ENCODE data around the gene MRPS15.

The MRPS15 gene

DNA sequence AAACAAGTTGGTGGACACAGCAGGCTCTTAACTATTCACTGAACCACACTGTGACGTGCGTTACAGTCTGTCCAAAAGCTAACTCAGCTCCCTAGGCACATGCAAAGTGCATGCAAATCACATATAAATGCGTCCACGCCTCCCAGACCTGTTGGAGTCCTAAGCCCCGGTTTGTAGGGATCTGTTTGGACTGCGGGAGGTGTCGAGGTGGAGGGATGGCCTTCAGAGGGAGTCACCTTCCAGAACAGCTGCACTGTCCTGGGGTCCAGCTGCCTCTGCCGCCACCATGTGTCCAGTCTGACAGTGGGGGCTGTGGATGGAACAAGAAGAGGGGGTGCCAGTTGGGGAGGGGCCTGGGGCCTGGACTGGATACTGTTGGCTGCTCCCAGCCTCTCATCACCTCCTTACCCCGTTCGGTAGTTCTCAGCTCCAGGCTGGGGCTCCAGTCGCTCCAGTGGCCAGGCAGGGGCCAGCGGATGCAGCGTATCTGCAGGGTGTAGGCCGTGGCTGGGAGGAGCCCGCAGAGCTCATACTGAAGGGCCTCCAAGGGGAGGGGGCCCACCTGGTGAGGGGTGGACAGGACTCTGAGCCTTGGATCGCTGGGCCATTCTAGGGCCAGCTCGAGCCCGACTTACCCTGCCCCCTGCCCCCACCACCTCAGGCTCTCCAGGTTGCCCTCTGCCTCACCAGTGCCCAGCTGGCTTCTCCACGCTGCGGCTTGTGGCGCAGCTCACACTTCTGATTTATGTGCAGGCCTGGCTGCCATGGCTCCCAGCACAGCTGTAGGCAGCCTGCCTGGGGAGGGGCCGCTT is 7.9 kb upstream of the MRPS15 start:
- no peaks in the 10 kb centered on the region for H3K9me3 ChIP-seq
- H3K27me3 ChIP-seq: no peaks in the 10 kb centered on the region
- DNase-seq: no peak
- no peak overlapping the region for H3K4me3 ChIP-seq (ENCODE audit: low read depth, low read length)
- no peaks in the 10 kb centered on the region for H3K4me1 ChIP-seq
- H3K36me3 ChIP-seq: no peaks in the 10 kb centered on the region
- TF ChIP-seq, protein P1, sequence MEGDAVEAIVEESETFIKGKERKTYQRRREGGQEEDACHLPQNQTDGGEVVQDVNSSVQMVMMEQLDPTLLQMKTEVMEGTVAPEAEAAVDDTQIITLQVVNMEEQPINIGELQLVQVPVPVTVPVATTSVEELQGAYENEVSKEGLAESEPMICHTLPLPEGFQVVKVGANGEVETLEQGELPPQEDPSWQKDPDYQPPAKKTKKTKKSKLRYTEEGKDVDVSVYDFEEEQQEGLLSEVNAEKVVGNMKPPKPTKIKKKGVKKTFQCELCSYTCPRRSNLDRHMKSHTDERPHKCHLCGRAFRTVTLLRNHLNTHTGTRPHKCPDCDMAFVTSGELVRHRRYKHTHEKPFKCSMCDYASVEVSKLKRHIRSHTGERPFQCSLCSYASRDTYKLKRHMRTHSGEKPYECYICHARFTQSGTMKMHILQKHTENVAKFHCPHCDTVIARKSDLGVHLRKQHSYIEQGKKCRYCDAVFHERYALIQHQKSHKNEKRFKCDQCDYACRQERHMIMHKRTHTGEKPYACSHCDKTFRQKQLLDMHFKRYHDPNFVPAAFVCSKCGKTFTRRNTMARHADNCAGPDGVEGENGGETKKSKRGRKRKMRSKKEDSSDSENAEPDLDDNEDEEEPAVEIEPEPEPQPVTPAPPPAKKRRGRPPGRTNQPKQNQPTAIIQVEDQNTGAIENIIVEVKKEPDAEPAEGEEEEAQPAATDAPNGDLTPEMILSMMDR (IDR thresholded peaks at IDR 0.05; ENCODE audit: low read depth, low read length): no peak

DNA sequence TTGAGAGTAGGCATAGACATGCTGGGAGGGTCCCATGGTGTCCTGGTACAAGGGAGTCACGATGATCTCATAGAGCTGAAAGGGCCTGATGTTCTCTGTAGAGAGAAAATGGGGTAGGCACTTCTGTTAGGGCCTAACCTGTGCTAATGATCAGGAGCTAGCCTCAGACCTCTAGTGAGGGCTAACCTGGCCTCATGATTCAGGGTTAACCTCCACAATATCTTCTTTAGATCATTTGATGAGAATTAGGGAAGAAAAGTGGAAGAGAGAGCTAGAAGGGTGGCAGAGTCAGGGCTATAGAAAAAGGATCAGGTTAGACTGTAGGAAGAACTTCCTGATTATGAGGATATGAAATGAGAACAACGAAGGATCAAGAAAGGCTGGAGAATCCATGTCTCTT is 5.0 kb upstream of the MRPS15 start:
- Histone ChIP-seq H3K4me3 (ENCODE audit: low read depth, low read length) (no peak overlapping the region), H3K9me3 (no peaks in the 10 kb centered on the region), H3K36me3 (no peaks in the 10 kb centered on the region), H3K27me3 (no peaks in the 10 kb centered on the region), H3K4me1 (no peaks in the 10 kb centered on the region)
- TF ChIP-seq, protein P1 (IDR thresholded peaks at IDR 0.05; ENCODE audit: low read depth, low read length): no peak
- DNase-seq: no peak

DNA sequence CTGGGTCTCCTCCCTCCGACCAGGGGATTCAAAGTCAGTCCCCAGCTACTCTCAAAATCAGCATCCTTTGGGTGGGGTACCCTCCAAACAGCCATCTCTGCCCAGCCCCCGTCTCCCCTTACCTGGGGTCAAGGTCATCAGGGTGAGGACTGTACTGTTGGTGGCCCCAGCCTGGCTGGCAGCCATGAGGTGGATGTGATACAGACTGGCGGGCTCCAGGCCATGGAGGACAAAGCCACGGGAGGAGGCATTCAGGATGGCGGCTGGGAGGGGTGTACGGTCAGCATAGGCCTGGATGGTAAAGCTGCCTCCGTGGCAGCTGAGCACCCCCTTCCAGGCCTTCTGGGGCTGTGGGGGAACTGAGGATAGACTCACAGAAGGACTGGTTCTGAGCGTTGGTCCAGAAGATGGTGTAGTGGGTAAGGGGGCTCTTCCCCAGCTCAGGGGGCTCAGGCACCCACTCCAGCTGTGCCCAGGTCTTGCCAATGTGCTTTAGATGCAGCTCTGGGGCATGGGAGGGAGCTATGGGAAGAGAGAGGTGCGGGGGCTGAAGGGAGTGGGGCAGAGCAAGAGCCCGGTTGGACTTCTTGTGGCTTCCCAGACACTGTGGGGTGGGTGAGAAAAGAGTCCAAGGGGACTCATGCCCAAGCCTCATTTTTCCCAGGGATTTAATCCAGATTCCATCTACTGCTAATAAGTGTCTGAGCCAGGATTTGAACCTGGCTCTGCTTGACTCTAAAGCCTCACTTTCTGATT is 3.7 kb upstream of the MRPS15 start:
- Histone ChIP-seq H3K4me3 (ENCODE audit: low read depth, low read length) (no peak overlapping the region), H3K9me3 (no peaks in the 10 kb centered on the region), H3K36me3 (no peaks in the 10 kb centered on the region; the same call in 1 of the 2 replicates), H3K4me1 (no peaks in the 10 kb centered on the region), H3K27me3 (no peaks in the 10 kb centered on the region)
- TF ChIP-seq, protein P1 (IDR thresholded peaks at IDR 0.05; ENCODE audit: low read depth, low read length): no peak
- no peak for DNase-seq

DNA sequence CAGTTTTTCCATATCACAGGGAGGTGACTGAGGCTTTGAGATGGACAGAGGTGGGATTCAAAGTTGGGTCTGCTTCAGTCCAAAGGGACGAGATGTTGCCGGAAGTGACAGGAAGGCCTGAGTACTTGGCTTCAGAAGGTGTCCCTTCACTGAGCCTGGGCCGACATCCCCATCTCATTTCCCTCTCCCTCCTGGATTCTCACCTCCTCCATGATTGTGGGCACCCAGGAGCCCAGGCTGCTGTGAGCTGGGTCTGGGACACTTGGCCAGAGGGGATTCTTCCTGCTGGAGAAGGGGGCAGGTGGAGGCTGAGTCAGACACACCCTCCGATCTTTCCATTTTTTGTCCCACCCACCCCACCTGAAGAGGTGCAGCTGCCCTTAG is 2.8 kb upstream of the MRPS15 start:
- Histone ChIP-seq H3K36me3 (no peaks in the 10 kb centered on the region; the same call in 1 of the 2 replicates), H3K9me3 (no peaks in the 10 kb centered on the region), H3K4me1 (no peaks in the 10 kb centered on the region), H3K27me3 (no peaks in the 10 kb centered on the region), H3K4me3 (ENCODE audit: low read depth, low read length) (no peak overlapping the region)
- TF ChIP-seq, protein P1 (IDR thresholded peaks at IDR 0.05; ENCODE audit: low read depth, low read length): no peak
- DNase-seq: no peak

DNA sequence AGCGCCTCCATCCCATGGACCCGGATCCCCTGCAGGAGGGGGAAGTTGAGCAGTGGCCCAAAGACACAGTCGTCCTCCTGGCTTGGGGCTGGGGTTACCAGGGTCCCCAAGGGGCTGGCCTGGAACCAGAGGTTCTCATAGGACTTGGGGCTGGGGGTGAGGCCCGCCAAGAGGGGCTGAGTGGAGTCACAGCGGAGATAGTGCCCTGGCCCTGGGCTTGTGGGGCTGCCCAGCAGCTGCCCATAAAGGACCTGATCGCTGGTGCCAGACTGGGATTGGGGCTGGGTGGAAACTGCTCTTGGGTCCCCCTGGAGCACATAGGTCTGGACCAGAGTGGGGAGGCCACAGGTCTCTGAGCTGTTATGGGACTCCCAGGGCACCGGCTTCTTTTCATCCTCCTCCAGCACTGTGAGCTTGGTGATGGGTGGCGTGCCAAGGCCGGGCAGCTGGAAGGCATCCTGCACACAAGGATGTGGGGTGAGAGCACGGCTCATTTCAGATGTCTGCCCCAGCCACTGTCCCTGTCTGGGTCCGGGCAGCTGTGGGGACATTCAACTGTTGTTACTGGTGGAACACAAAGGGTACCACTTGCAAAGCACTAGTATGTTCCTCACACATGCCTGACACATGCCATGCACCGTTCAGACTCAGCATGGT is 2.3 kb upstream of the MRPS15 start:
- Histone ChIP-seq H3K27me3 (no peaks in the 10 kb centered on the region), H3K4me3 (ENCODE audit: low read depth, low read length) (no peak overlapping the region), H3K4me1 (no peaks in the 10 kb centered on the region), H3K9me3 (no peaks in the 10 kb centered on the region), H3K36me3 (no peaks in the 10 kb centered on the region; the same call in 1 of the 2 replicates)
- DNase-seq: no peak
- TF ChIP-seq, protein P1 (IDR thresholded peaks at IDR 0.05; ENCODE audit: low read depth, low read length): no peak
